Fibroblast of lung (primary cell): ENCODE measurements around the gene SLC9A3.

Experiments
- EZH2 ChIP-seq: IDR thresholded peaks from 2 replicates; pipeline ENCODE4 v1.5.1; 2012; ENCODE audit warnings: low read length, control low read depth, mild to moderate bottlenecking; ENCODE audit errors: missing control alignments
- TF ChIP-seq, protein P1 (sequence below), 2 donors: IDR thresholded peaks in 1 of 2; conservative IDR thresholded peaks in 1 of 2; 1 replicate in 1 of 2; 2 replicates in 1 of 2; pipeline ENCODE4 v1.5.1; 2011 to 2012; ENCODE audit warnings: low read length in 2 of 2, control low read depth in 1 of 2, inconsistent platforms in 1 of 2, low read depth in 1 of 2, mild to moderate bottlenecking in 1 of 2

DNA sequence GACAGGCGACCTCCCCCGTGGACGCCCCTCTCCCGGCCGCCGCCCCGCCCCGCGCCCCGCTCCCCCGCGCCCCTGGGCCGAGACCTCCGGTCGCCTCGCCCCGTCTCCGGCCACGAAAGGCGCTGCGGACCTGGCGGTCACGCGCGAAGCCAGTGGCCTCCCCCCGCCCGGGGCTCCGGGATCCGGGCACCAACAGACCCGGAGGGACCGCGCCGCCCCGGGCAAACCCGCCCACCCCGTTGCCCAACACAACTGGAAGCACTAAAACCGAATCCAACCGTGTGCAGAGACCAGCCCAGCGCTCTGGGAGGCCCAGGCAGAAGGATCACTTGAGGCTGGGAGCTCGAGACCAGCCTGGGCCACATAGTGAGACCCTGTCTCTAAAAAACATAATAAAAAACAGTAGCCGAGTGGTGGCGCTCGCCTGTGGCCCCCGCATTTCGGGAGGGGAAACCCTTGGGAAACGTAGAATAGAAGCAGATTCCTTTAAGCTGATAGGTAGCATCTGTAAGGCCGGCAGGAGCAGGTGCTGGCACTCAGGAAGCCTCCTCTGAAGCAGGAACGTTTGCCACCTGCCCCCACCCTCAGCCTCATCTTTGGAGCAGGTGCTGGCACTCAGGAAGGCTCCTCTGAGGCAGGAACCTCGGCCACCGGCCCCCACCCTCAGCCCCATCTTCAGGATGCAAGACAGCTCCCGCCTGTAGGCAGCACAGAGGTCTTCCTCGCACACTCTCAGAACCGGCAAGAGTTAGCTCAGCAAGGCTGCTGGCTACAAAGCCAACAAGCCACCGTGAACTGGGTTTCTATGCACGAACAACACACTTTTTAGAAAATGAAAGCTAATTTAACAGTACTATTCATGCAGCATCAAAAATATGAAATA lies 4.6 kb upstream of the SLC9A3 start:
- TF ChIP-seq, protein P1, sequence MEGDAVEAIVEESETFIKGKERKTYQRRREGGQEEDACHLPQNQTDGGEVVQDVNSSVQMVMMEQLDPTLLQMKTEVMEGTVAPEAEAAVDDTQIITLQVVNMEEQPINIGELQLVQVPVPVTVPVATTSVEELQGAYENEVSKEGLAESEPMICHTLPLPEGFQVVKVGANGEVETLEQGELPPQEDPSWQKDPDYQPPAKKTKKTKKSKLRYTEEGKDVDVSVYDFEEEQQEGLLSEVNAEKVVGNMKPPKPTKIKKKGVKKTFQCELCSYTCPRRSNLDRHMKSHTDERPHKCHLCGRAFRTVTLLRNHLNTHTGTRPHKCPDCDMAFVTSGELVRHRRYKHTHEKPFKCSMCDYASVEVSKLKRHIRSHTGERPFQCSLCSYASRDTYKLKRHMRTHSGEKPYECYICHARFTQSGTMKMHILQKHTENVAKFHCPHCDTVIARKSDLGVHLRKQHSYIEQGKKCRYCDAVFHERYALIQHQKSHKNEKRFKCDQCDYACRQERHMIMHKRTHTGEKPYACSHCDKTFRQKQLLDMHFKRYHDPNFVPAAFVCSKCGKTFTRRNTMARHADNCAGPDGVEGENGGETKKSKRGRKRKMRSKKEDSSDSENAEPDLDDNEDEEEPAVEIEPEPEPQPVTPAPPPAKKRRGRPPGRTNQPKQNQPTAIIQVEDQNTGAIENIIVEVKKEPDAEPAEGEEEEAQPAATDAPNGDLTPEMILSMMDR (conservative IDR thresholded peaks at IDR 0.05 in 1 of 2, IDR thresholded peaks at IDR 0.05 in 1 of 2; ENCODE audit: low read depth in 1 of 2, low read length in 2 of 2), result no peak
- TF ChIP-seq EZH2, result peak; percentile 80
